Measurements from ENCODE around the gene FAM98B. TPM values are rescaled to one million over a fixed set of nuclear protein-coding genes. Genes with fewer than 3 reads are reported as not detected.

Gene FAM98B
- total and polyA plus RNA-seq, 2 experiments from 2014 or later = 10.1 to 32.5 TPM

DNA sequence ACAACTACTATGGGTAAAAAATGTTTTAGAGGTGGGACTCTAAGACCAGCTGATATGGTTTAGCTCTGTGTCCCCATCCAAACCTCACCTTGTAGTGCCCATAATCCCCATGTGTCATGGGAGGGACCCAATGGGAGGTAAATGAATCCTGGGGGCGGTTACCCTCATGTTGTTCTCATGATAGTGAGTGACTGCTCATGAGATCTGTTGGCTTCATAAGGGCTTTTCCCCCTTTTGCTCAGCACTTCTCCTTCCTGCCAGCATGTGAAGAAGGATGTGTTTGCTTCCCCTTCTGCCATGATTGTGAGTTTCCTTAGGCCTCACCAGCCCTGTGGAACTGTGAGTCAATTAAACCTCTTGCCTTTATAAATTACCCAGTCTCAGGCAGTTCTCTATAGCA lies 45.7 kb downstream of the FAM98B start (continued):
- TF ChIP-seq, protein P1, sequence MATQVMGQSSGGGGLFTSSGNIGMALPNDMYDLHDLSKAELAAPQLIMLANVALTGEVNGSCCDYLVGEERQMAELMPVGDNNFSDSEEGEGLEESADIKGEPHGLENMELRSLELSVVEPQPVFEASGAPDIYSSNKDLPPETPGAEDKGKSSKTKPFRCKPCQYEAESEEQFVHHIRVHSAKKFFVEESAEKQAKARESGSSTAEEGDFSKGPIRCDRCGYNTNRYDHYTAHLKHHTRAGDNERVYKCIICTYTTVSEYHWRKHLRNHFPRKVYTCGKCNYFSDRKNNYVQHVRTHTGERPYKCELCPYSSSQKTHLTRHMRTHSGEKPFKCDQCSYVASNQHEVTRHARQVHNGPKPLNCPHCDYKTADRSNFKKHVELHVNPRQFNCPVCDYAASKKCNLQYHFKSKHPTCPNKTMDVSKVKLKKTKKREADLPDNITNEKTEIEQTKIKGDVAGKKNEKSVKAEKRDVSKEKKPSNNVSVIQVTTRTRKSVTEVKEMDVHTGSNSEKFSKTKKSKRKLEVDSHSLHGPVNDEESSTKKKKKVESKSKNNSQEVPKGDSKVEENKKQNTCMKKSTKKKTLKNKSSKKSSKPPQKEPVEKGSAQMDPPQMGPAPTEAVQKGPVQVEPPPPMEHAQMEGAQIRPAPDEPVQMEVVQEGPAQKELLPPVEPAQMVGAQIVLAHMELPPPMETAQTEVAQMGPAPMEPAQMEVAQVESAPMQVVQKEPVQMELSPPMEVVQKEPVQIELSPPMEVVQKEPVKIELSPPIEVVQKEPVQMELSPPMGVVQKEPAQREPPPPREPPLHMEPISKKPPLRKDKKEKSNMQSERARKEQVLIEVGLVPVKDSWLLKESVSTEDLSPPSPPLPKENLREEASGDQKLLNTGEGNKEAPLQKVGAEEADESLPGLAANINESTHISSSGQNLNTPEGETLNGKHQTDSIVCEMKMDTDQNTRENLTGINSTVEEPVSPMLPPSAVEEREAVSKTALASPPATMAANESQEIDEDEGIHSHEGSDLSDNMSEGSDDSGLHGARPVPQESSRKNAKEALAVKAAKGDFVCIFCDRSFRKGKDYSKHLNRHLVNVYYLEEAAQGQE (IDR thresholded peaks at IDR 0.05; ENCODE audit: unreplicated experiment) = no peak
- TF ChIP-seq EZH2phosphoT487 (IDR thresholded peaks at IDR 0.05; ENCODE audit: unreplicated experiment) (no peak), EZH2 (IDR thresholded peaks at IDR 0.05; ENCODE audit: low read depth, unreplicated experiment) (no peak), ZNF331 (CRISPR knock-in tag; IDR thresholded peaks at IDR 0.05; ENCODE audit: low read depth) (no peak), POLR2AphosphoS5 (IDR thresholded peaks at IDR 0.05; ENCODE audit: low read depth) (no peak)
- TF ChIP-seq, protein P2, sequence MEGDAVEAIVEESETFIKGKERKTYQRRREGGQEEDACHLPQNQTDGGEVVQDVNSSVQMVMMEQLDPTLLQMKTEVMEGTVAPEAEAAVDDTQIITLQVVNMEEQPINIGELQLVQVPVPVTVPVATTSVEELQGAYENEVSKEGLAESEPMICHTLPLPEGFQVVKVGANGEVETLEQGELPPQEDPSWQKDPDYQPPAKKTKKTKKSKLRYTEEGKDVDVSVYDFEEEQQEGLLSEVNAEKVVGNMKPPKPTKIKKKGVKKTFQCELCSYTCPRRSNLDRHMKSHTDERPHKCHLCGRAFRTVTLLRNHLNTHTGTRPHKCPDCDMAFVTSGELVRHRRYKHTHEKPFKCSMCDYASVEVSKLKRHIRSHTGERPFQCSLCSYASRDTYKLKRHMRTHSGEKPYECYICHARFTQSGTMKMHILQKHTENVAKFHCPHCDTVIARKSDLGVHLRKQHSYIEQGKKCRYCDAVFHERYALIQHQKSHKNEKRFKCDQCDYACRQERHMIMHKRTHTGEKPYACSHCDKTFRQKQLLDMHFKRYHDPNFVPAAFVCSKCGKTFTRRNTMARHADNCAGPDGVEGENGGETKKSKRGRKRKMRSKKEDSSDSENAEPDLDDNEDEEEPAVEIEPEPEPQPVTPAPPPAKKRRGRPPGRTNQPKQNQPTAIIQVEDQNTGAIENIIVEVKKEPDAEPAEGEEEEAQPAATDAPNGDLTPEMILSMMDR (conservative IDR thresholded peaks at IDR 0.05; ENCODE audit: low read depth in 2 of 2) = no peak

DNA sequence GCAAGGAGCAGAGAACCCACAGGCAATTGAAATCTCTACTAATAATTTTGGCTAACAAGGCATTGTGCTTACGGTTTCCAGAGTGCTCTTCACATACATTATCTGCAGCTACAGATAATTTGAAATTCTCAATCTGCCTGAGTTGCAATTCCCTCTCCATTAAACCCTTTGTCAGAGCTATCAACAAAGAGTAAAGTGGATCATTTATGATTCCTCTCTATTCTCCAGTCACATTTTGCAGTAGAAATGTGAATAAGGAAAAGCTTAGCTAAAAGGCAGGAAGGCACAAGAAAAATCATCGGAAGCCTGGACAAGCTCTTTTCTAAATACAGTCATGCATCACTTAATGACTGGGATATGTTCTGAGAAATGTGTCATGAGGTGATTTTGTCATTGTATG lies 49.6 kb downstream of the FAM98B start:
- Histone ChIP-seq H3K9me2 (ENCODE audit: insufficient read depth) (no peaks in the 10 kb centered on the region), H4K20me1 (replicated peaks; ENCODE audit: insufficient read depth) (no peaks in the 10 kb centered on the region), H3F3A (replicated peaks; ENCODE audit: low read depth) (no peaks in the 10 kb centered on the region), H3K4me1 (ENCODE audit: insufficient read depth) (no peaks in the 10 kb centered on the region), H3K4me3 (no peak overlapping the region), H2AFZ (no peak overlapping the region), H3K36me3 (ENCODE audit: insufficient read depth) (no peaks in the 10 kb centered on the region), H3K79me2 (replicated peaks; ENCODE audit: insufficient read depth) (no peaks in the 10 kb centered on the region), H3K27me3 (ENCODE audit: insufficient read depth) (no peaks in the 10 kb centered on the region), H3K4me2 (no peak overlapping the region), H3K27ac (ENCODE audit: low read depth) (no peak overlapping the region)
- no peaks in the 10 kb centered on the region for H3K9me3 Mint-ChIP-seq
- DNase-seq (ENCODE audit: low spot score) (no peak), ATAC-seq (no peak)
- no peaks in the 10 kb centered on the region for H3K27me3 Mint-ChIP-seq (ENCODE audit: insufficient read depth, low read depth, poor library complexity)
- H3K27ac Mint-ChIP-seq = no peak overlapping the region
- no peak overlapping the region for H3K4me3 Mint-ChIP-seq
- no peaks in the 10 kb centered on the region for H3K4me1 Mint-ChIP-seq
- H3K36me3 Mint-ChIP-seq (ENCODE audit: low read depth) = 0 out of 3 replicates have a peak, but pooled peaks cover 3% of the 10 kb centered on the region
- TF ChIP-seq EZH2 (IDR thresholded peaks at IDR 0.05; ENCODE audit: low read depth, unreplicated experiment) (no peak), CREB1 (CRISPR knock-in tag; IDR thresholded peaks at IDR 0.05; ENCODE audit: low read depth) (no peak), STAT1 (IDR thresholded peaks at IDR 0.05; ENCODE audit: unreplicated experiment) (no peak), ZNF114 (CRISPR knock-in tag; IDR thresholded peaks at IDR 0.05) (no peak), JUNB (IDR thresholded peaks at IDR 0.05; ENCODE audit: unreplicated experiment) (no peak), POLR2AphosphoS5 (IDR thresholded peaks at IDR 0.05; ENCODE audit: low read depth) (no peak)
- TF ChIP-seq, protein P2 (conservative IDR thresholded peaks at IDR 0.05; ENCODE audit: low read depth in 2 of 2) = no peak
- TF ChIP-seq, protein P1 (IDR thresholded peaks at IDR 0.05; ENCODE audit: unreplicated experiment) = no peak

Measured in GM23338 (cell line).